NK-92 (cell line): ENCODE data around the gene GRIA1.

Experiments used
- DNase-seq: peaks from one replicate; lab custom pipeline; 2025; ENCODE audit not compliant: unreplicated experiment; lab: John Stamatoyannopoulos, UW

The GRIA1 gene

DNA sequence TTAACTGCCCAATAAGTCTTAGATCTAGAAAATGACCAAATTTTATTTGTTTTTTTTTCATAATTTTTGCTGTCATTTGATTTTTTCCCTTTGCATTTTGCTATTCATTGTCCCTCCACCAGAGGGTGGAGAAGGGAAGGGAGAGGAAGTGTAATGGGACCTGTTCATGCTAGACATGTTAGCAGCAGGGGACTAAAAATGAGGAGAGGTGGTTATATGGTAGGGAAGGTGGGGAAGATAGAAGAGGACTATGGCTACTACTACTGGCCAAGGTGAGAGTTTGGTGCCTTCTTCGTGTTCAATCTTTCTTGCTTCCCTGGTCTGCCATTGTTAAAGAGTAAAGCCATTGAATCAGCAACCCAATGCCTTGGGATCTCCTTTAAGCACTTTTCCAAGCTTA lies 6.4 kb downstream of the GRIA1 start:
- DNase-seq, result no peak

DNA sequence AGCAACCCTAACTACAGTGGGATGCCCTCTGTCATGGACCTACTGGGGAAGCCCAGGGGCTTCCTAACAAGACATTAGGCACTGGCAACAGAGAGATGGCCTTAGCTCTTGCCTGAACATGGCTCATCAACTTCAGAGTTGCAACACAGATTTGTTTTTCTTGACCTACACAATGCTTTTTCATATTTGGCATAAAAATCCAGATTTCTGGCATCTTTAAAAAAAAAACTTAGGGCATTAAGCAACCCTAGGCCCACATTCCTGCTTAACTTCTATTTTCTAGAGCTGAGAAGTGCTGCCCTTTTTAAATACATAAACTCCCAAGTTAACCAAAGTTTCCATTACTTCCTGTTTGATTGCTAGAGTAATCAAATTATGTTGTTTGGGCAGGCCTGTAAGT lies 8.0 kb downstream of the GRIA1 start:
- no peak for DNase-seq

DNA sequence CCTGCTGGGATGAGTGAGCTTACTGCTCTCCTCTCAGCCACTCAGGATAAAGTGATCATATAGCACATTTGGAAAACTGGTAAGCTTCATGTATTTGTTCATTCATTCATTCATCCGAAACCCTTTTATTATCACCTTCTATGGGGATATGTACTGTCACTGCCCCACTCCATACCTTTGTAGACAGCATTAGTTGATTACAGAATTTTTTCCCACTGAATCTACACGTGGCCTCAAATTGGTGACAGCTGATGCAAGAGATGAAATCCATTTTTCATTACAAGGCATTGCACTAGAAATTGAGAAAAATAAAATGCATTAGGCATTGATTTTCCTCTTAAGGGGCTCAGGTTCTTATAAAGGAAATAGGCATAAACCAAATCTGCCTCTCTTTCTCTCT lies 9.7 kb downstream of the GRIA1 start:
- DNase-seq, result no peak

DNA sequence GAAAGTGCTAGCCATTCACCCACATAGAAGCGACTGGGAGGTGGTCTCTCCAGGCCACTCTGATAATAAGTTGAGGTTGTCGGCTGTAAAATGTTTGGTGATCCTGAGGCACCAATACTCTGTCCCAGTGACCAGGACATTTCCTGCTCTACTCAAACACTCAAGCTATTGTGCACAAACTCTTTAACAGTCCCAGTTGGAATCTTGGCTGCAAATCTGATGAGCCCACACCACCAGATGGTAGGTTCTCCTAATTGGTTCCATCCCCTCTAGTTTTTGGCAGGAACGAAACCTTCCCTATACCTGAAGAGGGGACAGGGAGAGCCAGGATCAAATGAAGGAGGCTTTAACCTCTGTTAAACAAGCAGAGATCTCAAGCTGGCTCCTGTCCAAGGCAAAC lies 14.3 kb downstream of the GRIA1 start:
- DNase-seq, result no peak

DNA sequence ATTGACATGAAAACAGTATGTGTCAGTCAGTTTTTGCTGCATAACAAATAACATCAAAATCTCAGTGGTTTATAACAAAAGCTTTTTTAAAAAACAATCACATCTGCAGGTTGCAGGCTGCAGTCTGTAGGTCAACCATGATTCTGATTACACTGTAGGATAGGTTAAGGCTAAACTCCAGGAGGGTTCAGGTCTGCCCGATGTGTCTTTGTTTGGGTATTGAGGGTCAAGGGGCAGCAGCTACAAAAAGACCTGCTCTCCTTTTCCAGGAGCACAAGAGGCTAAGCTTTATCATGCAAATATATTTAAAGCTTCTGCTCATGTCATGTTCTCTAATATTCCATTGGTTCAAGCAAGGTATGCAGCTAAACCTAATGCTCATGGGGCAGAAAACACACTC lies 18.2 kb downstream of the GRIA1 start:
- no peak for DNase-seq

DNA sequence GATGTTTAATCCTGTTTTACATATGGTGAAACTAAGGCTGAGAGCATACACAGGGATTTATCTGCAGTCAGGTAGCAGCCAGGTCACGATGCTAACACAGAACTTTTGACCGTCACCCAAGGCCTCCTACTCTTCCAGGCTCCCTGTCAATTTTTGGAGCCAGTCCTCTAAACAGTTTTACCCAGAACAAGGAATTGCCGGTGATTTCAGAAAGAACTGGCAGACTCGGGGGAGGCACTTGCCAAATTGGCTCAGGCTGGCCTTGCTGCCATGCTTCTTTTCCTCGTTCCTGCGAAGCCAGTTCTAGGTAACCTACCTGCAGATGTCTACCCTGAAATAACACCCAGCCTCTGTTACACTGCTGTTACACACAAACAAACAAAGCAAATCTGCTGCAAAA lies 21.2 kb downstream of the GRIA1 start:
- DNase-seq, result no peak

DNA sequence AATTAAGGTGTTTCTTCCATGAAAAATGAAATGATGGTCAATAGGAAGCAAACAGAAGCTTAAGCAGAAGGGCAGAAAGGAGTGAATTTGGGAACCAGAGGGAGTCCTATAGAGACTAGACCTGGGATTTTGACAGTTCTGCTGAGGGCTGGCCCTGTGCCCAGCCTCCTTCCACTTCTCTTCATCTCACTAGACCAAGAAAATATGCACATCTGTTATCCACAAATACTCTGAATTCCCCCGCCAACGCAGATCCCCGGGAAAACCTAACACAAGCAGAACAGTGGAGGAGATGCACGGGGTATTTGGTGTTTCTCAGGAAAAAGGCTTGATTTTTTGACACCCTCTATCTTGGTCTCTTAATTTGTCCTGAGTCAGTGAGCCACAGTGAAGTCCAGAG lies 22.7 kb downstream of the GRIA1 start:
- DNase-seq, result no peak

DNA sequence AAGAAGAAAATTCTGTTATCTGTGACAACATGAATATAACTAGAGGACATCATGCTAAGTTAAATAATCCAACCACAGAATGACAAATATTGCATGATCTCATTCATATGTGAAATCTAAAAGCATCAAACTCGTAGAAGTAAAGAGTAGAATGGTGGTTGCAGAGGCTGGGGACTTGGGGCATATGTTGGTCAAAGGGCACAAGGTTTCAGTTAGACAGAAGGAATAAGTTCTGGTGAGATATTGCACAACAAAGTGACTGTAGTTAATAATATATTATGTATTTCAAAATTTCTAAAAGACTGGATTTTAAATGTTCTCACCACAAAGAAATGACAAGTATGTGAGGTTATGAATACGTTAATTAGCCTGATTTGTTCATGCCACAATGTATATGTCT lies 24.8 kb downstream of the GRIA1 start:
- no peak for DNase-seq

DNA sequence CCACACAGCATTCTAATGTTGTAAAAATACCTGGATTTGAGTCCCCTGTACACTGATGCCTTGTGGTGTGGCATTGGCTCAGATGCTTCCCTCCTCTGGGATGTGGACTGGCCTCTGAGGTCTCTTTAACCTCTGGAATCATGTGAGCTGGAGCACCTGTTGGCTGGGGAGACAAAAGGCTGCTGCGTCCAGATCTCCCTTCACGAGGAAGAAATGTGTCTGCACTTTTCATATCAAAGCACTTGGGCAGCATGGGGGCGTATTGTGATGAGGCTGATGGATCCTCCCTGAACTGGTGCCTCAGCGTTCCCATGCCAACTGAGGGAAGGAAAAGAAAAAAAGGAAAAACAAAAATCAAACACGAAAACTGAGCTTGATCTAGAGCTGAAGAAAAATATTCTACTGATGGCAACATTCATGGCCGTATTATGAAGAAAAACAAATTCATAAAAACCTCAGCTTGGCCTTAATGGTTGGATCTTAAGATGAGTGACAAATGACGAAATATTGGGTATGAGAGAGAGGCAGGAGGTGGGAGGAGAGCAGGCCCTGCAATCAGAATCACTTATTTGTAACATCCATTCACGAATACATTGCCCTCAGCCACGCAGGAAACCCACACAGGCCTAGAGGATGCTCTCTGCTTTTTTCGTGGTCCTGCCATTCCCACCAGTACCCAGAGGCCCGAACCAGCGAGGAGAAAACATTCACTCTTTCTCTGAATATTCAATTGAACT lies 26.2 kb downstream of the GRIA1 start:
- DNase-seq, result no peak

DNA sequence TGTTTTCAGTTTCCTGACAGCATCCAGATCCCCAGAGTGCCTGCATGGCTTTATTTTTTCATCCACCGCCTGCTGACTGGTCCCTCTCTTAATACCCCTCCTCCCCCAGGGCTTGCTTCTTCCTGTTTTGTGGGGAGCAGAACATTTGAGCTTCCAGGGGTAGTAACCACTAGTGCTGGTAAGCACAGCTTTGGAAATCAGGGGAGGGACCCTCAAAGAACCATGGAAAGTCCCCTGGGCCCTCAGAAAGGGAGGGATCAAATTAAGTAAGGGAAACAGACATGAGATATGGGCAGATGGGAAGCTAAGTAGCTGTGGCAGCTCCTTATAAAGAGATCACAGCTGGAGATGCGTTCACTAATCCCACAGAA lies 26.8 kb downstream of the GRIA1 start:
- DNase-seq, result no peak

DNA sequence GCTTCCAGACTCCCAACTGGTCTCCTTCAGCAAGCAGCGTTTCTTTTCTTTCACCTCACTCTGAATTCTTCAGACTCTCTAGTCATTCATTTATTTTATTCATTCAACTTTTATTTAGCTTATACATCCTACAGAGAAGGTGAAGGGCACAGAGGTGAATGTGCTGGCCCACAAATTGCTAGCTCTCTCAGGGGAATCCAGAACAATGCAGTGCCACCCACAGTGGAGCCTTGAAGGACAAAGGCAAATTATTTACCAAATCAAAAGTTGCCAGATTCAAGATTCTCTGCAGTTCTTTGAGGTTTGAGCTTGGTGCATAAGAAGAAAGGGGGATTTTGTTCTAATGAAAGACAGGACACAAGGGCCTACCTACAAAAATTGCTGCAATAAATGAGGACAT lies 29.7 kb downstream of the GRIA1 start:
- no peak for DNase-seq

DNA sequence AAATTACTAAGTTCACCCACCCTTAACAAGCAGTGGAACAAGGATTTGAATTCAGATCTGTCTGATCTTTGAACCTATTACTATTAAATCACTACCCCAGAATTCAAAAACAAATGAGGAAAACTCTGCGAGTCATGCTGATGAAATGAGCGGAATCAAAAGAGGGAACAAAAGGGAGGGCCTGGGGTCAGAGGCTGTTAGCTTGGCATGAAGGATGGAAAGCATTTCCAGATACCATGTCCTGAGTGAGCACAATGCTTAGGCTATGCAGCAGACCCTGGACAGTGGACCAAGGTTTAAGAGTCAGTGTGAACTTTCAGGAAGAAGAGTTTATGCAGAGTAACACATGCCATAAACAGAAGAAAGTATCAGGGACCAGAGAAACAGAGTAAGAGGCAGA lies 30.5 kb downstream of the GRIA1 start:
- no peak for DNase-seq

DNA sequence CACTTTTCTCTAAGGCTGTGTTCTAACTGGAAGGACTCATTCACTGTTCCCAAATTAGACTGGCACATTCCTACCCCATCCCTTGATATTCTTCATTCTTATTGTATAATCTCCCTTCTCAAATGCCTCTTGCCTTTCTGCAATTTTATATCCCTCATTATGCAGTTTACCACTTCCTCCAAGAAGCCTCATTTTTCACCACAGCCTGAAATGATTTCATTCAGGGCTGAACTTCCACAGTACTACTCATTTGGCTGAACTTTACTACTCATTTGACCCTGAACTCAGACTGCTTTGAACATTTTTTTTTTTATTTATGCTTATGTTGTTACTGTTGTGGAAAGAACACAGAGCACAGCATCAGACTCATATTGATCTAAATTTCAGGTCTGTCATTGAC lies 32.7 kb downstream of the GRIA1 start:
- DNase-seq, result no peak

DNA sequence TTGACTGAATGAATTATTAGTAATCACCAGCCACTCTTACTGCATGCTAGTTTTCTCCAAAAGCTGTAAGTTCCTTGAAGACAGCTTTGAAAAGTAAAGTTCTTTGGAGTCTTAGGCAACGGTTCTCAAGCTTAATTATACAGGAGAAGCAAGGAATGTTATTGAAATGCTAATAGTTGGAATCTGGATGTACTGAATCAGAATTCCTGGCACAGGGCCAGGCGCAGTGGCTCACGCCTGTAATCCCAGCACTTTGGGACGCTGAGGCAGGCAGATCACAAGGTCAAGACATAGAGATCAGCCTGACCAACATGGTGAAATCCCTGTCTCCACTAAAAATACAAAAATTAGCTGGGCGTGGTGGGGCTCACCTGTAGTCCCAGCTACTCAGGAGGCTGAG lies 33.4 kb downstream of the GRIA1 start:
- no peak for DNase-seq

DNA sequence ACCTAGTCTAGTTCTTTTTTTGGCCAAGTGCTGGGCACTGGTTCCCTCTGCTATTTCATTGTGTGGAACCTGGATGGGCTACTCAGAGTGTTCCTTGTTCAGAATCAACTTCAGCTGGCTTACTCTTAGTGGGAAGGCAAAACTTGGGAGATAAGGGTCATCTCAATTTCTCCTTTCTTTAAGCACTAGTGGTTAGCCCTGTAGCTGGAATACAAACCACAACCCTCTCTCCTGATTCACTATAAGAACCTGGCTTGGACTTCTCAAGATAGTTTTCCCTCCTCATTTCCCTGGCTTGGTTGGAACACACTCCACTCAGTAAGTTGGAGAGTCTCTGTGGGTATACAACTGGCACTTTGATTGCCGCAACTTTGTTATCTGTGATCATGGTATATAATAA lies 35.1 kb downstream of the GRIA1 start:
- no peak for DNase-seq

DNA sequence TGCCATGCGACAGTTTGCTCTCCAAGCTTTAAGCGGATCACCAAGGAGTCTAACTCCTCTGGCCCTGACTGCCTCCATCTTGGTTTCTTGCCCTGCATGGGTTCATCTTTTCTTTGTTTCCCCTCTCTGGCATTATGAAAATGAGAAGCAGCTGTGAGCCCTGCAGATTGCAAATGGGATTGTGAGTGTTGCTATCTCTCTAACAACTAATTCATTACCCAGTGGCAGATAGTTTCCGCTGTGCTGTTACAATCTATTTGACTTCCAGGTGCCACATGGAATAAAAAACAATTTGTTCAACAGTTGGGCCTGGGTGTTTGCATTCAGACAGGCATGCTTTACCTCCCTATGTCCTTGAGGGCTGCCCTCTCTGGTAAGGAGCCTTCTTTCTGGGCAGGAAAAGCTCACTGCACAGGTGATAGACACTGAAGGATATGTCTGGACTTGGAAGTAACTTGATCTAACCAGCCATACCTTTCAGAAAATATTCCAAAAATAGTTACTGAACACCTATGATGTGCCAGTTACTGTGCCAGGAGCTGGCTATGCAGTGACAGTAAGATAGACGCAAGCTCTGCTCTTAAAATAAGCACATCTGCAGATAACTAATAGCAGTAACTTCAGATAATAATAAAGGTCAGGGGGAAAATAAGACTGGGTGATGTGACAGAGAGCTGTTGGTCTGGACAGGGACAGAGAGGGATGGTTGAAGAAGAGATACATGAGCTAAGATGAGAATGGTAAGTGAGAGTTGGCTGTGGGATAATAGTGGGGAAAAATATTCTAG lies 40.1 kb downstream of the GRIA1 start:
- no peak for DNase-seq

DNA sequence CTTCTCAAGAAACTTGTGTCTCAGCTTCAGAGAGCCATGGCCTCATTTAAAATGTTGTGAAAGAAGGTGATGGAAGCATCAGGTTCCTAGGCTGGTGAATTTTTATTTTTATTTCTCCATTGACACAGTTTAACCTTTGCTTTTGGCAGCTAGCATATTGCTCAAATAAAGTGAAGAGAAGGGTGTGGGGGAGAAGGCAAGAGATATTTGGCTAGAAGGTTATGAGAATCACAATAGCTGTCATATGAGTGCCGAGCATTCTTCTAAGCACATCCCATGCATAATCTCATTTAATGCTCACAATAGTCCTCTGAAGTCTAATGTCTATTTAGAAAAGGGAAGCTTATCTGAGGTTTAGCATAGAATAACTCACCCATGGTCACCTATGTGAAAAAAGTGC lies 43.1 kb downstream of the GRIA1 start:
- DNase-seq, result no peak

DNA sequence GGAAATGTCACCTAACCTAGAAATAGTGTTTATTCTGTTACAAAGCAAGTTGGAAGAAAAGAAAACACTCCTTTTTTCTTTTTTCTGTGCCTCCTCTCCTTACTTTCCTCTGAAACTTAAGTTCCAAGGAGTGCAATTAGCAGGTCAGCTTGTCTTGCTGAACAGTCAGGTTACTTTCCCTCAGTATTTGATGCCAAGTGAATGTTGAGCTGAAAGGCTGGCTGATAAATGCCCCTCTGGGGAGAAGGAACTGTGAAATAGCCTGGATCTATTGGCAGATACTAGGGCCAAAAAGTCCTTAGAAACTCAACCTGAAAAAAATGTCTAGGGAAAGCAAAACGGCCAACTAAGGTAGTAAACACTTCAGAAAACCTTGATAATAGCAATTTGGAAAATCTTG lies 43.6 kb downstream of the GRIA1 start:
- no peak for DNase-seq

DNA sequence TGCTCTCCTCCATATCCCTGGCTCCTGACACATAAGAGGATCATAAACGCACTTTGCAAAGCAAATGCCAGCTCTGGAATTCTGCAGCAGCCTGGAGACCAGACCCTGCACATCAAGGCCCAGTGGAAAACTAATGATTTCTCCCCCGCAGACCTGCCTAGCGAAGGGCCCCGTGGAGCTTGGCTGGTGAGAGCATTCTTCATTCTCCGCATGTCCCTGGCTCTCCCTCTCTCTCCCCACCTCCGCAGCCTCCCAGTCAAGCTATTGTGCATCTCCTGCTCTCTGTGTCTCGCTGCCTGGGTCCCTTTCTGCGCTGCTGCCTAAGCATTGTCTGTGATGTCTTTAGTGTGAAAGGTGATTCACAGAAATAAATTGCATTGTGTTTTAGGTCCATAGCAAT lies 46.7 kb downstream of the GRIA1 start:
- DNase-seq, result no peak

DNA sequence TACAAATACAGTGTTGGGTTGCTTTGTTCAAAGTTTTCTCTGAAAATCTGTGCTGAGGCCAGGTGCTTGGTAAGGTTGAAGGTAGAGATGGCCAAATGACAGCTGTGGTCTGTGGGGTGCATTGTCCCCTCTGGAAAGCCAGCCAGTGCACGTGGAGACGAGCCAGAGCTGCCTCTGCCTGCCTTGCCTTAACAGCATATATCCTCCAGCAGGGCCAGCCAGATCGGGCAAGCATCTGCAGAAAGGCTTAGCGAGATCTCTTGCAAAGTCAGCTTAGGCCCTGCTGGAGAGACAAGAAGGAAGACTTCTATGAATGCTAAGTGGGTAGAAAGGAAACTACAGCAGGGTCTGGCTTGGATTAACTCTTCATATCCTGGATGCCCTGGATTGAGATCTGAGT lies 49.5 kb downstream of the GRIA1 start:
- no peak for DNase-seq

DNA sequence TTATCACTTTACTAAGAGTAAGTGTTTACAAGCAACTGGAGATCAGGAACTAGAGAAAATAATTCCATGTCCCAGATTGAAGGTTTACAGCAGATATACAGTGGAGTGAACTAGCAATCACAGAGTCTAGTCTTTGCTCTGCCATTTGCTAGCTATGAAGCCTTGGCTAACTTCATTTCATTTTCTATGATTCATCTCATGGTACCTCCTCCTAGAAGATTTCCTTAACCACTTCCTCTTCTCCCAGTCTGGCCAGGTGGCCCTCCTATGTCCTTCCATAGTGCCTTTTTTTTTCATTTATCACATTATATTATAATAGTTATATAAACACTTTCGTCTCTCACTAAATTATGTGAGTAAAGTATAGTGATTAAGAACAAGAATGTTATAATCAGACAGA lies 52.1 kb downstream of the GRIA1 start:
- no peak for DNase-seq

DNA sequence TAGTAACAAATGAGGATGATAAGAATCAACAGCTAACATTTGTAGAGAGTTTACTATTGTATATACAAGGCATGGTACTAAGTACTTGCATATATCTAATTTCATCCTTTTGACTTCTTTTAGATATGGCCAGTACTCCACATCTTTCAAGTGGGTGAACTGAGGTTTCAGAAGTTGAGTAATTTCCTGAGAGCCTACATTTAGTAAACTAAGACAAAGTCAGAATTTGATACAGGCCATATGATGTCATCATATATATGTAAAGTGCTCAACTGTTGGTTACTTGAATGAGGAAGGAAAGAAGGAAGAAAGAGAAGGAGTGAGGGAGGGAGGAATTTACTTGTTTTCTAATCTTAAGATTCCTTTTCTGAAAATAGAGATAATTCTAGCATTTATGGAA lies 52.8 kb downstream of the GRIA1 start:
- no peak for DNase-seq

DNA sequence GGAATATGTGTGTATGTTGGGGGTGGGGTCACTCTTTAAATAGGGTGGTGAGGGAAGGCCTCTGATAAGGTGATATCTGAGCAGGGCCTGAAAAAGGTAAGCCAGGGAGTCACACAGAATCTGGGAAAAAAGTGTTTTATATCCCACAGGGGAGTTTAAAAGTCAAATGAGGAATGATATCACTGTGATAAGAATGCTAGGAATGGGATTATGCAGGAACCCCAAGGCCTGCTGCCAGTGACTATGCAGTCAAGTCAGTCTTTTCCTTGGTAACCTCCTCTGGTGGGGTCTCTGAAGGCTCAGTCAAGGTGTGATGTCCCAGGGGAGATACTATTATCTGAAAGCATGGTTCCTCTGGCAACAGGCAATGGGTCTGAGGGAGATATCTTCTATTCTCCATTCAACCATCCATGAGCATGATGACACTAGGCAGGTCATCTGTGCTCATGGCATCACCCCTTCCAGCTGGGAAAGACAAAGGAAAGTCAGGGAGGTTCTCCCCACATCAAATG lies 53.5 kb downstream of the GRIA1 start:
- no peak for DNase-seq
